GM12892 (cell line): ENCODE results near the gene SORCS3.

Source experiments
- POLR2A ChIP-seq: IDR thresholded peaks from 2 replicates; pipeline ENCODE4 v1.6.1; 2011; ENCODE audit warnings: low read depth, low read length, control low read depth
- POLR2AphosphoS5 ChIP-seq: IDR thresholded peaks from 2 replicates; pipeline ENCODE4 v1.6.1; 2011; ENCODE audit warnings: low read depth, low read length, control low read depth

- TF ChIP-seq POLR2A (no peak), POLR2AphosphoS5 (no peak)
These were observed 612.6 kb downstream of the SORCS3 start for GRCh38 chr10:105253515-105254212.
